ENCODE data around the gene ACTR10. TPM values are rescaled to one million over a fixed set of nuclear protein-coding genes. Genes with fewer than 3 reads are reported as not detected.
A peak's percentile ranks its signal among the peaks of the same experiment; 100 is the strongest.

The ACTR10 gene
- polyA plus RNA-seq (ENCODE audit: insufficient read length in 4 of 4), result 100 to 1,000 TPM in 2 of 4 donors, 10 to 100 TPM in 2; 93.6 to 118 (median 104) TPM

GRCh38 chr14:58199726-58200479, at the start of gene ACTR10:
TSS of gene ACTR10 (plus strand) at chr14:58200149. CDS start at chr14:58200218, 69 bp downstream.
- peak; percentile 73 to 79 (median 76) for DNase-seq (ENCODE audit: low read depth in 4 of 4, low spot score in 2 of 4)

DNA sequence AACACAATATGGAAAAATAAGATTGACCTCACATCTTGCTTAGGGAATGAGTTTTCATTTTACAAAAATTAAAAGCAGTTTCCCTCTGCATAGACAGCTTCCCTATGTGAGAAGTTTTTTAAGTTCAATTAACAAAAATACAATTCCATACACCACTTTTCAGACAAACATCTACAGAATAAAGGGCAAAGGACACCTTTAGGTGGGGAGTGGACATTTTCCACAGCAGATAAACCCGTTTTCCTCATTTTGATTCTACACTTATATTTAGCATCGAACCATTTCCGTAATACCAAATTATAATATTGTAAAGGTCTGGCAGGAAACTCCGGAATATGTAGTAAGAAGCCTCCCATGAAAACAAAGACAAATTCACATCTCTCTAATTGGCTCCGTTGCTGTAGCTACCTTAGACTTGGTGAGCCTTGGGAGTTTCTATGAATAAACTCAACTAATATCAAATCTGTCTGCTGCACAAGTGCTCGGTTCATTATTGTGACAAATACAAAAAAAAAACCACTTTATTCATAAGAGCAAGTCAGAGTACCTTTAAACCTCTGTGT, 49.6 kb upstream of the ACTR10 start:
- no peak for DNase-seq (ENCODE audit: low read depth in 4 of 4, low spot score in 2 of 4)

GRCh38 chr14:58151133-58152013, 48.6 kb upstream of the ACTR10 start:
- DNase-seq (ENCODE audit: low read depth in 4 of 4, low spot score in 2 of 4), result peak in 3 of 4 donors; percentile 43 to 67 (median 56)

GRCh38 chr14:58152014-58152857, 47.7 kb upstream of the ACTR10 start, which contains the start of gene ARMH4:
TSS of gene ARMH4 (minus strand) at chr14:58152213. CDS start at chr14:58139358, 12,855 bp downstream.
- peak in 3 of 4 donors; percentile 55 to 81 (median 79) for DNase-seq (ENCODE audit: low read depth in 4 of 4, low spot score in 2 of 4)

DNA sequence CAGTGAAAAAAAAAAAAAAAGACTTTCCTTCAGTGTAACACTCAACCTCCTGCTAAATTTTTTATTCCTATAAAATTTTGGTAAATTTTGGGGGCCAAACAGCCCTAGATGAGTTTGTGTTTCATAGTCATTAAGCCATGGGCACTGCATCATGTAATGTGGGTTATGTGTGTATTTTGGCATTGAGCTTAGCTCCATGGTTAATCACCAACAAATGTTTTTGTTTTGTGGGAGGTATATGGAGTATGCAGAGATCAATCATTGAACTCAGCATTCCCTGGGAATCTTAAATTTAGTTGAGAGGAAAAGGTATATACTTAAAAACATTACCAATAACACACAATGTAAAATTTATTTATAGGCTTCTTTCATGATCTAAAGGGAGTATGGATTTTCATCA, 39.4 kb upstream of the ACTR10 start:
- DNase-seq (ENCODE audit: low read depth in 4 of 4, low spot score in 2 of 4), result no peak

- peak in 2 of 4 donors; percentile 54 to 69 for DNase-seq (ENCODE audit: low read depth in 4 of 4, low spot score in 2 of 4)
Measured at GRCh38 chr14:58166005-58166983, 33.7 kb upstream of the ACTR10 start.

GRCh38 chr14:58167057-58167456, 32.9 kb upstream of the ACTR10 start:
- no peak for DNase-seq (ENCODE audit: low read depth in 4 of 4, low spot score in 2 of 4)

DNA sequence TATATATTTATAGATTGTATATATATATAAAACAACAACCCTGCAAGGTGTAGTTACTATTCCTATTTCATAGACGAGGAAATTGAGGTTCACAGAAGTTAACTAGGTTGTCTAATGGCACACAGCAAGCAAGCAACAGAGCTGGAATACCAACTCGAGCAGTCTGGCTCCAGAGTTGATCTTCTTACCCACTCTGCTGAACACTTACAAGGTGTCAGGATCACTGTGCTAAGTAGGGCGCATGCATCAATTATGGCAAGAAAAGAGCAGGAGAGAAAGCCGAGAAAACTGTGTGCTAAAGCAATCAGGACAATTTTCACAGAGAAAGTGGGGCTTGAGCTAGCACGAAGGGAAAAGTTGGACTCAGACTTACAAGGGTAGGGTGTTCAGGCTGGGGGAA, 32.1 kb upstream of the ACTR10 start:
- DNase-seq (ENCODE audit: low read depth in 4 of 4, low spot score in 2 of 4), result no peak

DNA sequence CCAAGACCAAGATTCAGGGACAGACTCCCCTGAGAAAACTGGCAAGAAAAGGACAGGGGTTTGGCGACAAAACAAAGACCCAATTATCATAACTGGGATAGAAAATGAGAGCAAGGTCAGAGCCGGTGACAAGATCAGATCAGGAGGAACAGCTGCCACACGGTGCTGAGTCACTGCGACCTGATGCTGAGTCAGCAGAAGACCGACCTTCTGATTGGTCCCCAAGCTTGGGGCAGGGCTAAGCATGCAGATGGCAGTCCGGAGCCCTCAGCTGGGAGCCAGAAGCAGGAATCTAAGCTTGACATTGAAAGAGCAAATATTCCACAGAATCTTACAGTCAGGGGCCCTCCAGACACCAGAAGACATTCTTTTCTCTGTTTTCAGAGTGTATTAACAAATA, 28.9 kb upstream of the ACTR10 start:
- peak in 1 of 4 donors; percentile 15 for DNase-seq (ENCODE audit: low read depth in 4 of 4, low spot score in 2 of 4)

DNA sequence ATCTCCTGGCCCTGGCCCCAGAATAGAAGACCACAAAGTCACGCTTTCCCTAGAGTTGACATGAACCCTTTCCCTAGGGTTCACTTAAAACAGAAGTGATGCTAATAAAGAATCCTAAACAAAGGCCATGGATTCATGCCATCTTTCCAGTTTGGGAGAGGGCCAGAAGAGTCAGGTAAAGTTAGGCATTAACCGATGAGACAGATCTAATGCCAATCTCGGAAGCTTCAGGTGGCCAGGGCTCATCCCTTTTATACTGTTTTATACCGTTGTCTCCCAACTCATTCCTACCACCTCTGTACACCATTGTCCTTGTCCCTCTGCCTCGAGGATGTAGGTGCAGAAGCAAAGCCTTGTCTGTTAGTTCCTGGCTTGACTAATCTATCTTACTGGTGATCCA, 22.8 kb upstream of the ACTR10 start:
- no peak for DNase-seq (ENCODE audit: low read depth in 4 of 4, low spot score in 2 of 4)

DNA sequence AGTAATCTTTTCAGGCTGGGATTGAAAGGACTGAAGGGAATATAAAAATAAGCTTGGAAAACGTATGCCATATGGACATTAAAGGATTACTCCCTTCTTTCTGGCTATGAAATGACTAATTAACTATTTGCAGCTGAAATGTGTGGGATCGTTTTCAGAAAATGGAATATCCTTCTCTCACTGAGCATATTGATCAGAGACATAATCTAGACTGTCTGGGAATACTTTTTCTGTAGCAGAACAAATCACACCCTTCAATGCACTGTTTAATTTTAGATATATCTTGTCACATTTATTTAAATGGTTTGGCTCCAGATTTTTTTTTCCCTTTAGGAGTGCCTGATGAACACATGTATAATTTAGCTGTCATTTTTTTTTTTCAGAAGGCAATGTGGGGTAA, 10.8 kb upstream of the ACTR10 start:
- DNase-seq (ENCODE audit: low read depth in 4 of 4, low spot score in 2 of 4), result no peak

DNA sequence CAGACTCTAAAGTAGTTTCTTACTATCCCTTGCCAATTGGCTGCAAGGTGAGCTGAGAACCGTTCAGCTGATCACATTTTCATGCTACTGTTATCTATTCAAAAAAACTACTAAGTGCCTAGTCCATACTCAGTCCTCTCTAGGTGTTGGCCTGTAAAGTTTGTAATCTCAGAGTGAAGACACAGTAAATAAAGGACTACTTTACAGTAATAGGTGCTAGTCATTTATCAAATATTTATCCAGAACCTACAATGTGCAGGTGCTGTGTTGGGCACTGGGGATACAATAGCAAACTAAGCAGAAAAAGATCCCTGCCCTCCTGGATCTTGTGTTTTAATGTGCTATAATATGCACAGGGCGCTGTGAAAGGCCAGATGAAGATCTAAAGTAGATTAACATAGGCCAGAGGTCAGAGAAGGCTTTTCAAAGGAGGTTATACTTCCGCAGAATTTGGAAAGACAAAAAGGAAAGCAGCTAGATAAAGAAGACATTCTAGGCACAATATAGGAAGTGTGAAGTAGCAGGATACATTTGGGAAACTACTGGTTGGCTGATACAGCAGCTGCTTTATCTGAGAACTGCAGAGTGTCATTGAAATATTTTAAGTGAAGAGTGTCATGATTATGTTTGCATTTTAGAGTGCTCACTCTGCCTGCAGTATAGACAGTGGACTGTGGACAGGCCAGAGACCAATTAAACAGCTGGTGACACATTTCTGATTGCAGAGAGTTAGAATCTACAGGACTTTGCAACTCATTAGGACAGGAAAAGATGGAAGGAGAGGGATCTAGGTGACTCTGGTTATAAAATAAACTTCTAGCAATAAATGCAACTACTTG, 8.0 kb upstream of the ACTR10 start:
- no peak for DNase-seq (ENCODE audit: low read depth in 4 of 4, low spot score in 2 of 4)

DNA sequence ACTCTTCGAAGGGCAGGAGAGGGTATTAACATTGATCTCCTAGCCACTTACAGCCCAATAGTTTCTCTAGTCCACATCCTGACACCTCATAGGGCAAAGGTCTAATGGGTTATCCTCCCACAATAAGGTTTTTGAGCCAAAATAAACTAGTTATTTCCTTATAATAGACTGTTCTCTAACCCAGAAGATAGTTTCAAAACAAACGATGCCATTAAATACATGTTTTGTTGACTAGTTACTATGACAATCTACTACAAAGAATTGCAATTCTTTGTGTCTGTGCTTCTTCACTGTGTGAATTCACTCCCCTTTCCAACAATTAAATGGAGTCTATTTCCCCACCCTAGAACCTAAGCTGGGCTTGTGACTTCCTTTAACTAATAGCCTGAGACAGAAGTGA, 6.4 kb upstream of the ACTR10 start:
- DNase-seq (ENCODE audit: low read depth in 4 of 4, low spot score in 2 of 4), result no peak

- no peak for DNase-seq (ENCODE audit: low read depth in 4 of 4, low spot score in 2 of 4)
Measured at GRCh38 chr14:58196198-58196597, 3.8 kb upstream of the ACTR10 start.

GRCh38 chr14:58198086-58198485, 1.9 kb upstream of the ACTR10 start:
- DNase-seq (ENCODE audit: low read depth in 4 of 4, low spot score in 2 of 4), result no peak

GRCh38 chr14:58200480-58200841, 512 bp downstream of the ACTR10 start:
- DNase-seq (ENCODE audit: low read depth in 4 of 4, low spot score in 2 of 4), result peak in 2 of 4 donors; percentile 15 to 25

- peak in 1 of 4 donors; percentile 8 for DNase-seq (ENCODE audit: low read depth in 4 of 4, low spot score in 2 of 4)
Measured at GRCh38 chr14:58200846-58201245, 897 bp downstream of the ACTR10 start.

DNA sequence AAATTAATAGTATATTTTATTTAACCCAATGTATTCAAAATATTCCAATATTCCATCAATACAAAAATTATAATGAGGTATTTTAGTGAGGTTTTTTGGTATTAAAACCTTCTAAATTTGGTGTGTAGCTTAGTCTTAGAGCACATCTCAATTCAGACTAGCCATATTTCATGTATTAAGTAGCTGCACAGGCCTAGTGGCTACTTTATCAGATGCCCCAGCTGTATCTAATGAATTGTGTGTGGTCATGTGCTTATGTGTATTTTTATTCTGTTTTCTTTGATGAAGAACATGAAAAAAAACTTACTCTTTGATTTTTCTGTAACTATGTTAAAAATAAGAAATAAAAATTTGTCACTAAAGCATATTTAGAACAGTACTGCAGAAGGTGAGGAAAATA, 13.2 kb downstream of the ACTR10 start:
- no peak for DNase-seq (ENCODE audit: low read depth in 4 of 4, low spot score in 2 of 4)
